BLaER1 treated with 17β-estradiol and CSF1 and Interleukin-3, amounts not matched to agents 10 nM and 100 nM (cell line): ENCODE data around the gene MYL5.

Experiments used
- H3K27ac ChIP-seq, 11 experiments: shearing (Covaris generic); formaldehyde crosslinking; 2 replicates each; pipeline ENCODE4 v1.8.1; 2022
- H3K27me3 ChIP-seq, 11 experiments: shearing (Covaris generic); formaldehyde crosslinking; 2 replicates each; pipeline ENCODE4 v1.8.1; 2022
- H3K36me3 ChIP-seq, 11 experiments: shearing (Covaris generic); formaldehyde crosslinking; 2 replicates each; pipeline ENCODE4 v1.8.1; 2022
- H3K4me1 ChIP-seq, 10 experiments: shearing (Covaris generic); formaldehyde crosslinking; 2 replicates each; pipeline ENCODE4 v1.8.1; 2022
- H3K4me2 ChIP-seq, 11 experiments: shearing (Covaris generic); formaldehyde crosslinking; 2 replicates each; pipeline ENCODE4 v1.8.1; 2022
- H3K4me3 ChIP-seq, 10 experiments: shearing (Covaris generic); formaldehyde crosslinking; 2 replicates each; pipeline ENCODE4 v1.8.1; 2022
- H3K9ac ChIP-seq, 11 experiments: shearing (Covaris generic); formaldehyde crosslinking; 2 replicates each; pipeline ENCODE4 v1.8.1; 2022
- H3K9me3 ChIP-seq, 11 experiments: shearing (Covaris generic); formaldehyde crosslinking; replicated peaks in 1 of 11; 2 replicates each; pipeline ENCODE4 v1.8.1; 2022
- H4K20me1 ChIP-seq, 11 experiments: shearing (Covaris generic); formaldehyde crosslinking; 2 replicates each; pipeline ENCODE4 v1.8.1; 2022
- Cebpa-rat ChIP-seq, 11 experiments: shearing (Covaris generic); IDR thresholded peaks; 2 replicates each; pipeline ENCODE4 v1.8.1; 2022

MYL5 gene

DNA sequence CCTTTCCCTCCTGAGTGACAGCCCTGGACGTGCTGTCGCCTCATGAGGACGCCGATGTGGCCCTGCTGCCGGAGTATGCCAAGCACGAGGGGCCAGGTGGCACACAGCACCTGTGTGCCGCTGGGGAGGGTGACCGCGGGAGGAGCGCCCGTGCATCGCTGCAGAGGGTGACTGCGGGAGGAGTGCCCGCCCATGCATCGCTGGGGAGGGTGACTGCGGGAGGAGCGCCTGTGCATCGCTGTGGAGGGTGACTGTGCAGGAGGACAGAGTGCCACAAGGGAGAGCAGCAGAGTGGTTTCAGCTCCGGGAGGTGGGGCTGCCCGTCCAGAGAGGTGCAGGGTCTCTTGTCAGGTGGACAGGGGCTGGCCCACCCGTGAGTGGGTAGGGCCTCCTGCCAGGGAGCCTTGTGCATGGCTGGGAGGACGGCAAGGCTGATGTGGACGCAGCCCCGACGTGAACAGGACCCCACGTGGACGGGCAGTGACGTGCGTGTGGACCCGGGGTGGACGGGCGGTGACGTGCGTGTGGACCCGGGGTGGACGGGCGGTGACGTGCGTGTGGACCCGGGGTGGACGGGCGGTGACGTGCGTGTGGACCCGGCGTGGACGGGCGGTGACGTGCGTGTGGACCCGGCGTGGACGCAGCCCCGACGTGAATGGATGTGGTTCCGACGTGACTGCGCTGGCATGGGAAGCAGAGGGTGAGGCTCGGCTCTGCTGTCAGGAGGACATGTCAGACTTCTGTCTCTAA, 45.9 kb downstream of the MYL5 start:
- Histone ChIP-seq H3K27ac (no peak overlapping the region), H3K9me3 (no peaks in the 10 kb centered on the region; a peak in 2 of 22 replicates), H3K4me2 (peak overlapping the region in 2 of 11 experiments; percentile 16 to 24; a peak in 1 of 22 replicates), H3K9ac (no peak overlapping the region), H3K4me3 (no peak overlapping the region), H3K27me3 (no peaks in the 10 kb centered on the region), H4K20me1 (peaks cover 91 to 100% (median 99%) of the 10 kb centered on the region in 11 experiments), H3K36me3 (peaks cover 39 to 87% (median 71%) of the 10 kb centered on the region in 11 experiments), H3K4me1 (peaks cover 7 to 40% (median 21%) of the 10 kb centered on the region in 10 experiments; a peak in 18 of 20 replicates)
- TF ChIP-seq Cebpa-rat (IDR thresholded peaks at IDR 0.05), result no peak

DNA sequence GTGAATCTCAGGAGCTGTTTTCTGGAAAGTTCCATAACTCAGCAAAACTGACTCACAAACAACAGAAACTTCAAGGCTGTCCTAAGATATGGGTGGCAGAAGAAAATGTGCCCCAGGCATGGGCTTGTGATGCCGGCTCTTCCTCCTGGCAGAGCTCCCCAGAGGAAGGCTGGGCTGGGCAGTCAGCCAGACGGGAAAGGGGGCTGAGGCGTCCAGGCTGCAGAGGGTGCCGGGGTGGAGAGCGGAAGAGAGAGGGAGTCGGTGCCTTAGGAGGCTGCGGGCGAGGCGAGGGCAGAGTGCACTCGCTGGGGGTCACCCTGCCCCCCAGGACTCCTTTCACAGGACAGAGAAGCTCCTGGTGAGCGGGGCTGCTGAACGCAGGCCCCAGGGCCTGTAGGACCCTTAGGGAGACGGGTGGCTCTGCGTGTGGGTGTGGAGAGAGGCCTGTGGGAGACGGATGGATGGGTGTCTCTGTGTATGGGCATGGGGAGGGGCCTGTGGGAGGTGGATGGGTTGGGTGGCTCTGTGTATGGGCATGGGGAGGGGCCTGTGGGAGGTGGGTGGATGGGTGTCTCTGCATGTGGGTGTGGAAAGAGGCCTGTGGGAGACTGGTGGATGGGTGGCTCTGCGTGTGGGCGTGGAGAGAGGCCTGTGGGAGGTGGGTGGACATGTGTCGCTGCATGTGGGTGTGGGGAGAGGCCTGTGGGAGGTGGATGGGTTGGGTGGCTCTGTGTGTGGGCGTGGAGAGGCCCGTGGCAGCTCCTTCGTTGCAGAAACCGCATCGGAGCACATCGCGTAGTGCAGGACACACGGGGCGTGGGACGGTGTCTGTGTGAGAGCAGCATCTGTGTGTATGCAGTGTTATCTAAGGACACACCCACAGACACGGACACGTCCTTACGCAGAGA, 47.2 kb downstream of the MYL5 start:
- Histone ChIP-seq H3K27ac (peak overlapping the region in 2 of 11 experiments; percentile 6 to 35; a peak in 3 of 22 replicates), H3K4me2 (peak overlapping the region in 3 of 11 experiments; percentile 9 to 32 (median 24); a peak in 2 of 22 replicates), H3K36me3 (peaks cover 39 to 97% (median 80%) of the 10 kb centered on the region in 11 experiments), H3K4me3 (no peak overlapping the region), H3K9me3 (no peaks in the 10 kb centered on the region; a peak in 2 of 22 replicates), H4K20me1 (peaks cover 97 to 100% (median 100%) of the 10 kb centered on the region in 11 experiments), H3K9ac (peak overlapping the region in 3 of 11 experiments; percentile 9 to 32 (median 24); a peak in 2 of 22 replicates), H3K4me1 (peaks cover 19 to 51% (median 30%) of the 10 kb centered on the region in 10 experiments), H3K27me3 (no peaks in the 10 kb centered on the region)
- TF ChIP-seq Cebpa-rat (IDR thresholded peaks at IDR 0.05), result no peak

DNA sequence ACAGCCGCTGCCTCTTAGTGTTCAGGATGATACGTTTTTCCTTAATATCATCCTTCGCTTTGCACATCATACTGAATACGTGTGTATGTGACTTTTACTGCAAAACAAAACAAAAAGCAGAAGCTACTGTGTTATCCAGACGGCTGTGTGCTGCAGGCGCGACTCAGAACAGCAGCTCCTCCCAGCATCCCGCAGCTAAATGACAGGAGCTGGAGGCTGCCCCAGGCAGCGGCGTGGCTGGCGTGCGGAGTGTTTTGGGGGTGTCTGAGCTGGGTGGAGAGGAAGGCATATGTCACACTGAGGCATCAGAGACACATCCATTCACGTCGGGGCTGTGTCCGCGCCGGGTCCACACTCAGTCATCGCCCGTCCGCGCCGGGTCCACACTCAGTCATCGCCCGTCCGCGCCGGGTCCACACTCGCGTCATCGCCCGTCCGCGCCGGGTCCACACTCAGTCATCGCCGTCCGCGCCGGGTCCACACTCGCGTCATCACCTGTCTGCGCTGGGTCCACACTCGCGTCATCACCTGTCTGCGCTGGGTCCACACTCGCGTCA, 47.9 kb downstream of the MYL5 start:
- H3K4me1 ChIP-seq, result peaks cover 23 to 57% (median 31%) of the 10 kb centered on the region in 10 experiments
- peaks cover 99 to 100% (median 100%) of the 10 kb centered on the region in 11 experiments for H4K20me1 ChIP-seq
- H3K4me2 ChIP-seq, result 0 out of 22 replicates have a peak overlapping the region, but pooled peaks of 1 of the 11 experiments have one; percentile 24
- peaks cover 40 to 99% (median 87%) of the 10 kb centered on the region in 11 experiments for H3K36me3 ChIP-seq
- no peak overlapping the region for H3K27ac ChIP-seq
- H3K9ac ChIP-seq, result no peak overlapping the region
- no peak for TF ChIP-seq Cebpa-rat (IDR thresholded peaks at IDR 0.05)
- no peaks in the 10 kb centered on the region; a peak in 2 of 22 replicates for H3K9me3 ChIP-seq
- no peak overlapping the region for H3K4me3 ChIP-seq
- H3K27me3 ChIP-seq, result no peaks in the 10 kb centered on the region

DNA sequence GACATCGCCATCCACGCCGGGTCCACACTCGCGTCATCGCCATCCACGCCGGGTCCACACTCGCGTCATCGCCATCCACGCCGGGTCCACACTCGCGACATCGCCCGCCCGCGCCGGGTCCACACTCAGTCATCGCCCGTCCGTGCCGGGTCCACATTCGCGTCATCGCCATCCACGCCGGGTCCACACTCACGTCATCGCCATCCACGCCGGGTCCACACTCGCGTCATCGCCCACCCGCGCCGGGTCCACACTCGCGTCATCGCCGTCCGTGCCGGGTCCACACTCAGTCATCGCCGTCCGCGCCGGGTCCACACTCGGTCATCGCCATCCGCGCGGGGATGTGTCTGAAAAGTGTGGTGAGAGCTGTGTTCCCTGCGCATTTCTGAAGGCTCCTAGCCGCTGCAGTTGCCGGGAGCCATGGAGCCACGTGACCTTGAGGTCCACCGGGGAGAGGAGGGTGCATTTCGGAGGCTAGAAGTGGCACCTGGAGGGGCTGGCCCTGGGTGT, 48.6 kb downstream of the MYL5 start:
- Histone ChIP-seq H3K4me1 (peaks cover 20 to 55% (median 26%) of the 10 kb centered on the region in 10 experiments), H3K27ac (no peak overlapping the region), H3K27me3 (no peaks in the 10 kb centered on the region), H3K4me3 (no peak overlapping the region), H3K9me3 (no peaks in the 10 kb centered on the region; a peak in 2 of 22 replicates), H3K4me2 (no peak overlapping the region), H3K9ac (no peak overlapping the region), H3K36me3 (peaks cover 46 to 99% (median 88%) of the 10 kb centered on the region in 11 experiments), H4K20me1 (peaks cover 99 to 100% (median 100%) of the 10 kb centered on the region in 11 experiments)
- no peak for TF ChIP-seq Cebpa-rat (IDR thresholded peaks at IDR 0.05)

DNA sequence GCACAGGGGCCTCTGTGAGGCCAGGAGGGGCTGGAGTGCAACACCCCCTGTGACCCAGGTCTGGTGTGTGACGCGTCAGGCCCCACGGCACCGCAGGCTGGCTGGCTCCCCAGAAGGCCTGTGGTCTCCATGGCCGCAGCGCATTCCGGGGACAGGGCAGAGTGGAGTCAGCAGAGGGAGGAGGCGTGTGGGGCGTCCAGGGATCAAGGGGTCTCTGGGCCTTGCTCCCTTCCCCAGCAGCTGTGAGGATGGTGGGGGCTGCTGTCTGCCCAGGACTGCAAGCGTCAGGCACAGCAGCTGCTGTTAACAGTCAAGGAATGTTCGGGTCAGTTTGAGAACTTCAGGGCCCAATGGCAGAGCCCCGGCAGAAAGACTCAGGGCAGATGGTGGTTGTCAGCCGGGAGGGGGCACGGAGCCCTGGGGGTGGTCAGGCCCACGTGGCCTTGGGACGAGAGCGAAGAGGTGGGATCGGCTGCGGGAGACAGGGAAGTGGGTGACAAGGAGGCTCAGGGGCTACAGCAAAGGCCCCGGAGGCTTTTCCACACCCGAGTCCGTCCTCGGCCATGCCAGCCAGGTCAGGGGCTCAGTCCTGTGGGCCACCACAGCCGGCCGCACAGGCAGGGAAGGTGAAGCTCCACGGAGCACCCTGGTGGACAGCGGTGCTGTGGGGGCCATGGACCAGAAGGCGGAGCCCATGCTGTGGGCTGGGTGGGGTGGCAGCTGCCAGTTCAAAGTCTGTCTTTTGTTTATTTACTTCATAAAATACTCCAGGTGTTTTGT, 49.6 kb downstream of the MYL5 start:
- H3K36me3 ChIP-seq, result peaks cover 47 to 100% (median 88%) of the 10 kb centered on the region in 11 experiments
- no peak overlapping the region for H3K9ac ChIP-seq
- peaks cover 17 to 54% (median 22%) of the 10 kb centered on the region in 10 experiments for H3K4me1 ChIP-seq
- no peaks in the 10 kb centered on the region; a peak in 2 of 22 replicates for H3K9me3 ChIP-seq
- H3K4me2 ChIP-seq, result no peak overlapping the region
- TF ChIP-seq Cebpa-rat (IDR thresholded peaks at IDR 0.05), result no peak
- H3K4me3 ChIP-seq, result no peak overlapping the region
- no peak overlapping the region for H3K27ac ChIP-seq
- peaks cover 99 to 100% (median 100%) of the 10 kb centered on the region in 11 experiments for H4K20me1 ChIP-seq
- no peaks in the 10 kb centered on the region for H3K27me3 ChIP-seq

DNA sequence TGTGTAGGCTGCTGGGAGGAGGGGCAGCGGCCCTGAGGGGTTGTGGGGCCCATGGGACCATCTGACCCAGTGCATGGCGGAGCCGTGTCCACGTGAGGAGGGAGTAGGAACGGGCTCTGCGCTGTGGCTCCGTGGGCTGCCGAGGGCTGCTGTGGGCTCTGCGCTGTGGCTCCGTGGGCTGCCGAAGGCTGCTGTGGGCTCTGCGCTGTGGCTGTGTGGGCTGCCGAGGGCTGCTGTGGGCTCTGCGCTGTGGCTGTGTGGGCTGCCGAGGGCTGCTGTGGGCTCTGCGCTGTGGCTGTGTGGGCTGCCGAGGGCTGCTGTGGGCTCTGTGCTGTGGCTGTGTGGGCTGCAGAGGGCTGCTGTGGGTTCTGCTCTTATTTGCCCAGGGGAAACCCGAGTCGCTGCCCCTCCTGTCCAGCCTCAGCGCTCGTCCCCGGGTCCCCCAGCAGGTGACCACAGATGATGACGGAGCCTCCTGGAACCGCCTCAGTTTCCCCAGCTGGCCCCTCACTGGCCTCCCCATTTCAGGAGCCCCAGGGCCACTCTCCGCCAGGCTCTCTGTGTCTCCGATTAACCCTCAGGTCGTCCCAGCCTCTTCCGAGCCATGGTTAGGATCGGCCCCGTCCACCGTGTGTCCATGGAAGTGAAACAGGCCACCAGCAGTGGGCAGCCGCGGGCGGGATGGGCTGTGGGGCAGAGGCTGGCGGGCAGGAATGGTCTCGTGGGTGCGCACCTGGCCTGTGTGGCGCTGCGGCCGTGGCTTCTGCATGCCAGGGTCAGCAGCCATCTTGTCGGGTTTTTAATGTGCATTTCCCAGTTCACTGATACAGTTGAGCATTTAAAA, 51.3 kb downstream of the MYL5 start:
- Histone ChIP-seq H3K36me3 (peaks cover 56 to 100% (median 87%) of the 10 kb centered on the region in 11 experiments), H3K4me1 (peaks cover 17 to 54% (median 22%) of the 10 kb centered on the region in 10 experiments), H3K9me3 (peaks cover 0 to 4% (median 0%) of the 10 kb centered on the region in 11 experiments; a peak in 6 of 22 replicates), H3K4me3 (no peak overlapping the region), H3K9ac (peak overlapping the region in 10 of 11 experiments; percentile 38 to 66 (median 53); a peak in 13 of 22 replicates), H3K4me2 (peak overlapping the region in 10 of 11 experiments; percentile 19 to 74 (median 47); a peak in 16 of 22 replicates), H3K27ac (peak overlapping the region in 9 of 11 experiments; percentile 37 to 71 (median 63); a peak in 16 of 22 replicates), H4K20me1 (peaks cover 82 to 100% (median 100%) of the 10 kb centered on the region in 11 experiments), H3K27me3 (no peaks in the 10 kb centered on the region)
- TF ChIP-seq Cebpa-rat (IDR thresholded peaks at IDR 0.05), result no peak

DNA sequence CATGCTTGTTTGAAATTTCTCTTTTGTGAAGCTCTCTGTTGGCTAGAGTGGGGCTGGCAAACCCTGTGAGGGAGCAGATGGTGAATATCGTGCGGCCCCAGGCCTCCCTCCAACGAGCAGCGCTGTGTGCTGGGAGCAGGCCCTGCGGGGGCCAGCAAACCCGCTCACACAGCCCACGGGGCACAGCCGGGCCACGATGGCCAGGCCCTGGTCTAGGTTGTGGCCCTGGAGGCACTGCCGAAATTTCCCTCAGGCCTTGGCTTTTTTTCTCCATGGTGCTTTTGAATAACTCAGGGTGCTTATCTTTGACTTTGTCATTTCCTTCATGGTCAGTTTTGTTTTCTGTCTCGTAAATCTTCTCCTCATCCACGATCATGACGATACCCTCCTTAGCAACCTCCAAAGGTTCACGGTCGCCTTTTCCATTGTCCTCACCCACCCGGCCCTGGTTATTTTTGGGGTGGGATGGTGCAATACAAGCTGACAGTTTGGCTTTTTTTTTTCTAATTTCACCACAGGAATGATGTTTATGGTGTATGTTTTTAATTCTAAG, 52.0 kb downstream of the MYL5 start:
- peaks cover 63 to 100% (median 87%) of the 10 kb centered on the region in 11 experiments for H3K36me3 ChIP-seq
- H3K4me3 ChIP-seq, result no peak overlapping the region
- peak overlapping the region in 10 of 11 experiments; percentile 38 to 66 (median 57); a peak in 16 of 22 replicates for H3K9ac ChIP-seq
- TF ChIP-seq Cebpa-rat (IDR thresholded peaks at IDR 0.05), result no peak
- peaks cover 0 to 11% (median 0%) of the 10 kb centered on the region in 11 experiments; a peak in 10 of 22 replicates for H3K9me3 ChIP-seq
- peak overlapping the region in 10 of 11 experiments; percentile 19 to 74 (median 47); a peak in 18 of 22 replicates for H3K4me2 ChIP-seq
- H3K27ac ChIP-seq, result peak overlapping the region in 9 of 11 experiments; percentile 37 to 71 (median 63); a peak in 18 of 22 replicates
- peaks cover 75 to 100% (median 99%) of the 10 kb centered on the region in 11 experiments for H4K20me1 ChIP-seq
- no peaks in the 10 kb centered on the region for H3K27me3 ChIP-seq
- H3K4me1 ChIP-seq, result peaks cover 17 to 47% (median 21%) of the 10 kb centered on the region in 10 experiments
